ENCODE measurements around the gene TAS1R3.
"Not testable (repeated sequence)": the region's sequence is repeated elsewhere in the genome, so short reads cannot be mapped to it uniquely, and the experiment has no call there.

The TAS1R3 gene

DNA sequence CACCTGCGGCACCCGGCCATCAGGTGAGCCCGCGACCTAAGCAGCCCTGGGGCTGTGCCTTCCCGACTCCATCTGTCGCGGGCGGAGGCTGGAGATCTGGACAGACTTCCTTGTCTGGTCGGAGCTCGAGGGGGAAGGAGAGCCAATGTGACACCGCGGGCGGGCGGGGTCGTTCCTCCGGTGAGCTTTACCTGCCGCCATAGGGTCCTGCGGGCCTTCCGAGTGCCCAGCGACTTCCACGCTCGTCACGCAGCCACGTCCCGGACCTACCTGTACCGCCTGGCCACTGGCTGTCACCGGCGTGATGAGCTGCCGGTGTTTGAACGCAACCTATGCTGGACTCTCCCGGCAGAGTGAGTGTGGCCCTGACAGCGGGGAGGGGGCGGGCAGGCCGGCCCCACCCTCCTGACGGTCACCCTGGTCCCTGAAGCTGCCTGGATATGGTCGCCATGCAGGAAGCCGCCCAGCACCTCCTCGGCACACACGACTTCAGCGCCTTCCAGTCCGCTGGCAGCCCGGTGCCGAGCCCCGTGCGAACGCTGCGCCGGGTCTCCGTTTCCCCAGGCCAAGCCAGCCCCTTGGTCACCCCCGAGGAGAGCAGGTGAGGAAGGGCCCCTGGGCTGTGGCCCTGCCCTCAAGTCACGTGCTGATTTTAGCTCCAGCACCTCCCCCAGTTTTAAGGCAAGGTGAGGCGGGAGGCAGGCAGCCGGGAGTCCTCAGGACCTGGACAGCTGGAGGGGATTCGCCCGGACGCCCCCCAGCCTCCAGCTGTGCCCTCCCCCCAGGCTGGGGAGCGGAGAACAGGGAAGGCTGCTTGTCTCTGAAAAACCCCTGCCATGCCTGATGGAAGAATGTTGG is 21.6 kb upstream of the TAS1R3 start:
- no peak for DNase-seq

GRCh38 chr1:1310109-1310385 is 21.0 kb upstream of the TAS1R3 start:
- DNase-seq, result no peak

GRCh38 chr1:1310476-1311053 is 20.5 kb upstream of the TAS1R3 start:
- no peak for DNase-seq

DNA sequence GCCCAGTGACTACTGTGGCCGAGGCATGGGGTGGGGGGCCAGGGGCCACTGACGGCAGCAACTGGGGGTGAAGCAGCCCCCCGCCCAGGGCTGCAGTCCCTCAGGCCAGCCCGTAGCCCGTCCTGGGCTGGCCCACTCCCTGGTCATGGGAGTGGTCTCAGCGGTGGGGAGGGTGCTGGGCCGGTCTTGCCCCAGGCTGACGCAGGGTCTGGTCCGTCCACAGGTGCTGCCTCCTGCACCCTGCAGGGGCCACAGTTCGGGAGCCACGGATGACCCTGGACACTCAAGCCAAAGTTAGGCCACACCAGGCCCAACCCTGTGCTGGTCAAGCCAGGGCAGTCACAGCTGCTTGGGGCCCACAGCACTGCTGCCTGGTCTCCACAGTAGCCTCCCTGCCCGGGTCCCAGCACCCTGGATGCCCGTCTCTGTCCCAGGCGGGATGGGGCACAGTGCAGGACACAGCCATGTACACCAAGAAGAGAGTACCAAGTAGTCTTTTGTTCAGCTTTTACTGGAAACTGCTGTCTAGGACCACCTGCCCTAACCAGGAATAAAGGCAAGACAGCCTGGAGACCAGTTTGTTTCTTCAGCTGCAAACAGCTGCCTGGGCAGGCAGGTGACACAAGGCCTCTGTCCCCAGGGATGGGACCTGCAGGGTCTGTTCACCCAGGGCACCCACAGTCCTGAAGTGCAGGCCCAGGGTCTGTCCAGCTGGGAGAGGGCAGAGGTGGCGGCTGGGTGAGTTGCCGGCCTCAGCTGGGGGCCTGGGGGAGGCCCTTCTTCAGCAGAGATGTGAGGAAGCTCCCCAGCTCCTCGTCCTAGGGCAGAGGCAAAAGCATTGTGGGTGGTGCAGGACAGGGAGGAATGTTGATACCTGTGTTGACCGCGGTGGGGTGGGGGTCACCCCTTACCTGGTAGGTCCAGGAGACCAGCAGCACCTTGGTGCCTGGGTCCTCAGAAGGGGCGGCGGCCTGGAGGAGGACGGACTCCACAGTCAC is 19.7 kb upstream of the TAS1R3 start:
- no peak for DNase-seq

DNA sequence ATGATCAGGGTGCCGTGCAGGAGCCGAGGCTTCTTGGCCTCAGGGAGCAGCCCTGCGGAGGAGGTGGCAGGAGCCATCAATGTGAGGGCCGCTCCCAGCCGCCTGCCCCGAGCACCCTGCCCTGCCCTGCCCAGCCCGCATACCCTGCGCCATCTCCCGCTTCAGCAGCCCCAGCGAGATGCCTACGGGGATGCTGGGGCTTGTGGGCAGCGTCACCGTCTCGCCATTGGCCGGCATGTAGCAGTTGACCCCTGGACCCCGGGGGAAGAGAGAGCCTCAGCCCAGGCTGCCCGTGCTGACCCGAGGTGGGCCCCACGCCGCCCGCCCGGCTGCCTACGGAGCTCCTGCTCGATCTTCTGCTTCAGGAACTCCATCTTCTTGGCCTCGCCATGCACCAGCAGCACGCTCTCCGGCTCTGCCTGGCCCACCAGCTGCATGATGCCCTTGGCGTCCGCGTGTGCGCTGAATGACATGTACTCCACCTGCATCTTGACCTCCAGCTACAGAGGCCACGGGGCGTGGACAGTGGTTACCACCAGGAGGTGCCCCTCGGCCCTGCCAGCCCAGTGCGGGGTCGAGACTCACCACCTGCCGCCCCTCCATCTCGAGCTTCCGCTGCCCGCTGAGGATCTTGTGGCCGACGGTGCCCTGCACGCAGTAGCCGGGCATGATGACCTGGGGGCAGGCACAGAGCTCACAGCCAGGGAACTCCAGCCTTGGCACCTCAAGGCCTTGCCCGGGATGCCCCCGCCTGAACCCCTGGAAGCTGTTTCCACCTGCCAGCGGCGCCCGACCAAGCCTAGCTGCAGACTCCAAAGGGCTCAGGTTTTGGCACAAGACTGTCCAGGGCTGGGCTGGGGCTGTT is 18.4 kb upstream of the TAS1R3 start:
- DNase-seq, result no peak

DNA sequence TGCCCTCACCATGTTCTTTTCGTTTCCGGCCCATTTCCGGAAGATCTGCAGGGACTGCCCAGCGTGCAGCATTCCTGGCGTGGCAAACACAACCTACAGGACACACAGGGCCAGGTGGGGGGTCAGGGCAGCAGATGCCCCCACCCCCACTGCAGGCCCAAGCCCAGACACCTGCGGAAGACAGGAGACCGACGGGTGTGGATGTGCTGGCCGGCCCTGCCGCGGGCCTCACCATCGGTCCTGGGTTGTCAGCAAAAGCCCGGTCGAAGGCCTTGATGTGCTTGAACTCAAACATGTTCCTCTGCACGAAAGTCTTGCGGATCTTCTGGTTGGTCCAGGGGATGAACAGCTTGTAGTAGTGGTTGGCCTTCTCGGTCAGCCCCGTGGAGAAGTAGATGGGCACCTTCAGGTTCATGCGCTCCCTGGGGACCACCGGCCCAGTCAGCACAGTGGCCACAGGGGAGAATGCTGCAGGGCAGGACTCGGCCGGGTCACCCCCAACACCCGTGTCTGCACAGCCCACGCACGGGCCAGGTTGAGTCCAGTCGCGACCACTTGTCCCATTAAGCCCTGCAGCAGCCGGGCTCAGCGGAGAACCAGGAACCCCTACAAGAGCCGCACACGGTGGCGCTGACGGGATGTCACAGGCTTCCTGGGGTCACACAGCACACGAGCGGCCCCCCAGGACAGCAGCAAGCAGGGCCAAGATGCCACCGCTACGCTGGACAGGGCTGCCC is 17.4 kb upstream of the TAS1R3 start:
- DNase-seq, result no peak

DNA sequence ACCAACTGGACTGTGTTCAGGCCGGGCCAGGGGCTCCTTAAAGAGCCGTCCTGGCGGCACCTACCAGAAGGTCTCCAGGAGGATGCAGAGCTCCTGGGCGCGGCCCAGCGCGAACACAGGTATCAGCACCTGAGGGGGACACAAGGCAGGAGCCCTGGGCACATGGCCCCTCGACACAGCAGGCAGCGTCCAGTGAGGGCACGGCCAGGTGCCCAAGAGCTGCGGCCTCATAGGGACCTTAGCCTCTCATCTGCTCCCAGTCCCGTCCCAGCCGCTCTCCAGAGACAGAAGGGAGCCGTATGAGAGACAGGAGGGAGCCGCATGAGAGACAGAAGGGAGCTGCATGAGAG is 16.9 kb upstream of the TAS1R3 start:
- DNase-seq, result no peak

- DNase-seq, result no peak
Measured at GRCh38 chr1:1314678-1315335, 16.3 kb upstream of the TAS1R3 start.

GRCh38 chr1:1315435-1315954 is 15.6 kb upstream of the TAS1R3 start:
- DNase-seq, result no peak

DNA sequence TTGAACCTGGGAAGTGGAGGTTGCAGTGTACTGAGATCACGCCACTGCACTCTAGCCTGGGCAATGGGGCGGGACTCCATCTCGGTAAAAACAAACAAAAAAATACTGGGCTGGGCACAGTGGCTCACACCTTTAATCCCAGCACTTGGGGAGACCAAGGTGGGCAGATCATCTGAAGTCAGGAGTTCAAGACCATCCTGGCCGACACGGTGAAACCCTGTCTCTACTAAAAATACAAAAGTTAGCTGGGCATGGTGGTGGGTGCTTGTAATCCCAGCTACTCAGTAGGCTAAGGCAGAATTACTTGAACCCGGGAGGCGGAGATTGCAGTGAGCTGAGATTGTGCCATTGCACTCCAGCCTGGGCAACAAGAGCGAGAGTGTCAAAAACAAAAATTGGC is 14.9 kb upstream of the TAS1R3 start:
- not testable (repeated sequence) for DNase-seq

- DNase-seq, result no peak
Measured at GRCh38 chr1:1317420-1317819, 13.7 kb upstream of the TAS1R3 start.

- DNase-seq, result no peak
Measured at GRCh38 chr1:1318131-1318652, 12.9 kb upstream of the TAS1R3 start.

GRCh38 chr1:1318777-1319645 is 12.1 kb upstream of the TAS1R3 start:
- no peak for DNase-seq

GRCh38 chr1:1319646-1319941 is 11.5 kb upstream of the TAS1R3 start:
- DNase-seq, result no peak

GRCh38 chr1:1320666-1321448 is 10.2 kb upstream of the TAS1R3 start:
- DNase-seq, result no peak

- no peak for DNase-seq
Measured at GRCh38 chr1:1321477-1321876, 9.6 kb upstream of the TAS1R3 start.

DNA sequence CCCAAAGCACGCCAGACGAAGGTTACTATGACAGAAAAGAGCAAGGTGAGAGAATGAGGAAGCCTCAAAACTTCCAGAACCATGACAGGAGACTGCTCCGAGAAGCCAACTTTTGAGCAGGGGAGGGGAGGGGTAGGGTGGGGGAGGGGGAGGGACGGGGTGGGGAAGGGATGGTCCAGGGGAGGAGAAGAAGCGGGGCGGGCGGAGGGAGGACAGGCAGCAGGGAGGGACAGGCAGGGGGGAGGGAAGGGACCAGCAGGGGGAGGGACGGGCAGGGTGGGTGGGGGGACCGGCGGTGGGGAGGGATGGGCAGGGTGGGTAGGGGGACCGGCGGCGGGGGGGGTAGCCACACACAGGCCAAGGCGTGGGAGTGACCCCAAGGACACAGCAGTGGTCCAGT is 8.7 kb upstream of the TAS1R3 start:
- no peak for DNase-seq

DNA sequence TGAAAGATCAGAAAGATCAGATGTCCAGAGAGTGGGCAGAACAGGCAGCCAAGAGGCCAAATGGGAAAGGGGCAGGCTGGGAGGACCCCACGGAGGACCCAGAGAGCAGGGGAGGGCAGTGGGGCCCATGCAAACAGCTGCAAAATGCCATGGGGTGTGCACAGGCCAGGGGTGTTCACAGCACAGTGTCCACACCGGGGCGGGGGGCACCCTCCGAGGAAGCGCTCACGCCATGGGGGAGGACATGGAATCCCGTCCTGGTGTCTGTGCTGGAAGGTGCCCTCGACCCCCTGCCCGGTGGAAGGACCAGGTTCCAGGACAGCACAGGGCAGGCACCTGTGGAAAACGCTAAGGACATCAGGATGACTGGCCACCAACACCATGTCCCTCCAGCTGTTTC is 8.1 kb upstream of the TAS1R3 start:
- no peak for DNase-seq

- DNase-seq, result no peak
Measured at GRCh38 chr1:1324084-1324523, 7.0 kb upstream of the TAS1R3 start.

All from CD4-positive, alpha-beta T cell treated with Interferon alpha-2 for 1 hour (primary cell).